CD14-positive monocyte (primary cell): Measurements from ENCODE around the gene CTXN3. TPM values are rescaled to one million over a fixed set of nuclear protein-coding genes. Genes with fewer than 3 reads are reported as not detected.

Source experiments
- DNase-seq, 3 donors: peaks; one replicate each; pipeline ENCODE4 v3.0.0-alpha.2; 2011 to 2022
- H2AFZ ChIP-seq: 2 replicates; pipeline ENCODE4 v1.6.0; 2012; ENCODE audit warnings: mild to moderate bottlenecking, low read depth, low read length, inconsistent platforms; ENCODE audit not compliant: insufficient read depth, poor library complexity, severe bottlenecking
- H3K27ac ChIP-seq, 2 donors: 1 replicate in 1 of 2; 2 replicates in 1 of 2; pipeline ENCODE4 v1.5.1; 2012 to 2013; ENCODE audit warnings: low read length in 2 of 2, control low read depth in 1 of 2, inconsistent platforms in 1 of 2, low read depth in 1 of 2, mild to moderate bottlenecking in 1 of 2
- H3K27me3 ChIP-seq, 2 donors: one replicate each; pipeline versions ENCODE4 v1.6.0 to v1.6.1; 2011 to 2013; ENCODE audit warnings: low read length in 2 of 2; ENCODE audit not compliant: control insufficient read depth in 2 of 2, insufficient read depth in 2 of 2
- H3K36me3 ChIP-seq, 2 donors: replicated peaks in 1 of 2; 1 replicate in 1 of 2; 2 replicates in 1 of 2; pipeline versions ENCODE4 v1.5.1 to v1.6.1; 2012 to 2013; ENCODE audit warnings: low read length in 2 of 2, control low read depth in 1 of 2, inconsistent platforms in 1 of 2, mild to moderate bottlenecking in 1 of 2; ENCODE audit not compliant: insufficient read depth in 2 of 2, control insufficient read depth in 1 of 2
- H3K4me1 ChIP-seq, 2 donors: 1 replicate in 1 of 2; 2 replicates in 1 of 2; pipeline versions ENCODE4 v1.5.1 to v1.6.1; 2012 to 2013; ENCODE audit warnings: low read length in 2 of 2, control low read depth in 1 of 2, inconsistent platforms in 1 of 2, mild to moderate bottlenecking in 1 of 2, moderate library complexity in 1 of 2; ENCODE audit not compliant: insufficient read depth in 2 of 2, control insufficient read depth in 1 of 2
- H3K4me2 ChIP-seq: replicated peaks from 2 replicates; pipeline ENCODE3; 2012; ENCODE audit warnings: low read length, moderate library complexity, mild to moderate bottlenecking; ENCODE audit not compliant: poor library complexity, severe bottlenecking; ENCODE audit errors: extremely low read depth
- H3K4me3 ChIP-seq, 3 experiments: fragments of 200-600 bp in 1 of 3; sonication (generic) in 1 of 3; replicated peaks in 1 of 3; 1 replicate in 2 of 3; 2 replicates in 1 of 3; pipeline ENCODE4 v1.5.1; 2011 to 2013; ENCODE audit warnings: low read length in 3 of 3, mild to moderate bottlenecking in 3 of 3, control low read depth in 2 of 3, low read depth in 2 of 3, inconsistent platforms in 1 of 3, moderate library complexity in 1 of 3
- H3K79me2 ChIP-seq: 2 replicates; pipeline ENCODE4 v1.6.0; 2012; ENCODE audit warnings: mild to moderate bottlenecking, control low read depth, inconsistent platforms, low read length, moderate library complexity; ENCODE audit not compliant: insufficient read depth
- H3K9ac ChIP-seq: 2 replicates; pipeline ENCODE4 v1.6.0; 2017; ENCODE audit warnings: low read length, mild to moderate bottlenecking; ENCODE audit not compliant: insufficient read depth, poor library complexity, severe bottlenecking
- H3K9me3 ChIP-seq, 2 donors: replicated peaks in 1 of 2; 1 replicate in 1 of 2; 2 replicates in 1 of 2; pipeline versions ENCODE4 v1.5.1 to v1.6.1; 2012 to 2013; ENCODE audit warnings: low read length in 2 of 2, control low read depth in 1 of 2; ENCODE audit not compliant: control insufficient read depth in 1 of 2, insufficient read depth in 1 of 2
- H4K20me1 ChIP-seq: 2 replicates; pipeline ENCODE4 v1.6.0; 2012; ENCODE audit warnings: mild to moderate bottlenecking, low read length, control low read depth, moderate library complexity; ENCODE audit not compliant: insufficient read depth
- H3K27ac Mint-ChIP-seq, 7 donors: one replicate each; pipeline ENCODE4 v1.8.0; 2020; ENCODE audit warnings: mild to moderate bottlenecking in 7 of 7, mixed read lengths in 7 of 7, moderate library complexity in 6 of 7, inconsistent platforms in 2 of 7
- H3K27me3 Mint-ChIP-seq, 3 donors: one replicate each; pipeline ENCODE4 v1.8.0; 2021 to 2022; ENCODE audit warnings: low read depth in 3 of 3, mild to moderate bottlenecking in 3 of 3, mixed read lengths in 3 of 3, moderate library complexity in 3 of 3, inconsistent platforms in 1 of 3
- H3K36me3 Mint-ChIP-seq, 2 donors: one replicate each; pipeline ENCODE4 v1.8.0; 2020; ENCODE audit warnings: mixed read lengths in 2 of 2, inconsistent platforms in 1 of 2, mild to moderate bottlenecking in 1 of 2
- H3K4me1 Mint-ChIP-seq: one replicate; pipeline ENCODE4 v1.8.0; 2020; ENCODE audit warnings: mild to moderate bottlenecking, mixed read lengths
- H3K4me3 Mint-ChIP-seq, 2 donors: one replicate each; pipeline ENCODE4 v1.8.0; 2020; ENCODE audit warnings: mild to moderate bottlenecking in 2 of 2, mixed read lengths in 2 of 2, moderate library complexity in 1 of 2
- H3K9me3 Mint-ChIP-seq, 7 donors: one replicate each; pipeline ENCODE4 v1.8.0; 2020 to 2022; ENCODE audit warnings: mixed read lengths in 7 of 7, mild to moderate bottlenecking in 6 of 7, moderate library complexity in 6 of 7, inconsistent platforms in 2 of 7
- WGBS: methylation state at CpG from one replicate; pipeline ENCODE4 v1.1.5; 2013; ENCODE audit warnings: missing lambda C conversion rate; ENCODE audit not compliant: insufficient coverage; 5-methylcytosine and 5-hydroxymethylcytosine counted together
- intact Hi-C, 2 donors: fragments of 100-400 bp; cut with micrococcal nuclease; formaldehyde crosslinking; loops; one replicate each; pipeline versions ENCODE4 v1.15.0 to v1.15.1; 2023
- polyA plus RNA-seq, 3 donors: library from polyadenylated mRNA; depleted of rRNA in 1 of 3; unstranded in 2 of 3; stranded (reverse) in 1 of 3; fragments of 300-500 nt in 2 of 3; fragments of >200 nt in 1 of 3; fragmentation: Illumina TruSeq in 2 of 3; gene quantifications; 1 replicate in 2 of 3; 2 replicates in 1 of 3; pipeline ENCODE4 v1.2.3, GENCODE V29; 2012 to 2021
- TF ChIP-seq, protein P1 (sequence below): fragments of 200-600 bp; IDR thresholded peaks from one replicate; pipeline ENCODE4 v1.8.0; 2022; ENCODE audit warnings: antibody characterized with exemption, mild to moderate bottlenecking

The CTXN3 gene
- polyA plus RNA-seq, 3 donors: not detected

DNA sequence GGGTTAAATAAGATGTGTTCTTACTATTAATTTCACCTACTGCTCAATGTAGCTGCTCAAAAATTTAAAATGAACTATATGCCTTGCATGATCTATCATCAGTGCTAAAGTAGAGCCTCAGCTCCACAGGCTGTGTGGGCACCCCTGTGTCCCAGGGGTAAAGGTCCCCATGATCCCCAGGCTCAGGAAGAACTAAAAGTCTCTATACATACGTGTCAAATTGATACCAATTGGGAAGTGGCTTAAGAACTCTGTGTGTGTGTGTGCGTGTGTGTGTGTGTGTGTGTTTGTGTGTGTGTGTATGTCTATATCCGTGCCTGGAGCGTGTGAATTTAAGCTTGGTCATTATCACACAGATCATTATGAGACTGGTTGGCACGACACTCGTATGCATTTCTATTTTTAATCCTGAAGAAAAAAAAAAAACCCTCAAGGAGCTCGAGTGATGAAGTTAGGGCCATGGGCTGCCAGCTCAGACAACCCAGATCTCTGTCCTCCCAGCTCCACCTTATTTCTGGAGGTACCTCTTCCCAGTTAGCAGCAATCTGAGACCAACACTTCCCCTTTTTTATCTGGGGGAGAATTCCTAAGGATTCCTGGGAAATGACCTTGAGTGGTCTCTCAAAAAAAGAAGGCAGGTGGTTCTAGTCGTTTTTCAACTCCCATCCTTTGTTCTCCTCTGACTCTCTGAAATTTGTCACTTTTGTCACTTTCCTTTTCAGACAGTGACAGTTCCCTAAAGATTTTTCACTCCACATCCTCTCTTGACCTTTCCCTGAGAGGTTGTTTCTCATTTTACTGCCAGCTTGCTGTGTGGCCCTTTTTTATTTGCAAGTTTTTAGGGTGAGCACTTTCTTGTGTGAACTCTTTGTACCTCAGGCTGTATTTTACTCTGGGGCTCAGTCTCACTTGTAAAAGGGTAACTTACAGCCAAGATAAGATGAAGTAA, 45.7 kb upstream of the CTXN3 start:
- Histone ChIP-seq H3K27ac (no peak overlapping the region), H3K79me2 (no peaks in the 10 kb centered on the region), H3K27me3 (no peaks in the 10 kb centered on the region), H3K4me2 (no peak overlapping the region), H3K36me3 (no peaks in the 10 kb centered on the region), H4K20me1 (no peaks in the 10 kb centered on the region), H3K9ac (no peak overlapping the region), H2AFZ (no peak overlapping the region), H3K4me1 (no peaks in the 10 kb centered on the region), H3K9me3 (no peaks in the 10 kb centered on the region), H3K4me3 (no peak overlapping the region)
- TF ChIP-seq, protein P1, sequence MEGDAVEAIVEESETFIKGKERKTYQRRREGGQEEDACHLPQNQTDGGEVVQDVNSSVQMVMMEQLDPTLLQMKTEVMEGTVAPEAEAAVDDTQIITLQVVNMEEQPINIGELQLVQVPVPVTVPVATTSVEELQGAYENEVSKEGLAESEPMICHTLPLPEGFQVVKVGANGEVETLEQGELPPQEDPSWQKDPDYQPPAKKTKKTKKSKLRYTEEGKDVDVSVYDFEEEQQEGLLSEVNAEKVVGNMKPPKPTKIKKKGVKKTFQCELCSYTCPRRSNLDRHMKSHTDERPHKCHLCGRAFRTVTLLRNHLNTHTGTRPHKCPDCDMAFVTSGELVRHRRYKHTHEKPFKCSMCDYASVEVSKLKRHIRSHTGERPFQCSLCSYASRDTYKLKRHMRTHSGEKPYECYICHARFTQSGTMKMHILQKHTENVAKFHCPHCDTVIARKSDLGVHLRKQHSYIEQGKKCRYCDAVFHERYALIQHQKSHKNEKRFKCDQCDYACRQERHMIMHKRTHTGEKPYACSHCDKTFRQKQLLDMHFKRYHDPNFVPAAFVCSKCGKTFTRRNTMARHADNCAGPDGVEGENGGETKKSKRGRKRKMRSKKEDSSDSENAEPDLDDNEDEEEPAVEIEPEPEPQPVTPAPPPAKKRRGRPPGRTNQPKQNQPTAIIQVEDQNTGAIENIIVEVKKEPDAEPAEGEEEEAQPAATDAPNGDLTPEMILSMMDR: no peak
- Mint-ChIP-seq H3K27me3 (peaks cover 0 to 3% (median 0%) of the 10 kb centered on the region in 3 donors), H3K27ac (no peak overlapping the region), H3K9me3 (peaks cover 0 to 3% (median 0%) of the 10 kb centered on the region in 7 donors), H3K36me3 (no peaks in the 10 kb centered on the region), H3K4me1 (peaks cover 3% of the 10 kb centered on the region), H3K4me3 (no peak overlapping the region)
- intact Hi-C loops: no loop called here
- WGBS: no CpG with 5 or more reads among the region's 8 CpGs
- no peak for DNase-seq

DNA sequence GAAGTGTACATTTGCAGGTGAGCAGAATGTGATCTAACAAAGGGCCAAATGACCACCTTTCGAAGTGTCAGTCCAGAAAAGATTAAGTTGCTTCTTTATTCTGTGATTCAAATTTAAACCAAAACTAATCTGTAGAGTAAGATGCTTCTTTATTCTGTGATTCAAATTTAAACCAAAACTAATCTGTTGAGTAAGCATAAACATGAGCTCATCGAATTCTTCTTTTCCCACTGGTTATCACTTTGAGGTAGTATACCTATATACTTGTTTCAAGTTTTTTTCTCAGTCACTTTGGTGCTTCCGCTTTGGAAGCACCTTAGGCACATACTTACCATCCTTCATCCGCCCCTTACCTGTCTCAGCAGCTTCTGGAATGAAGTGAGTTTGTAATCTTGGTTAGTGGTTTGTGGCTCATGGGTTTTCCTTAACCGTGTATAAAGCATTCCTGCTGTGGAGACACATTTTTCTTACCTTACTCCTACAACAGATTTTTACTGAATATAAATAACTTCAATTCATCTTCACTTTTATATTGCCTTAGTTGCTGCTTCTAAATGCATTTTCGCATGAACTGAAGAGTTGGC, 40.7 kb upstream of the CTXN3 start:
- H3K4me3 Mint-ChIP-seq: no peak overlapping the region
- Histone ChIP-seq H3K36me3 (no peaks in the 10 kb centered on the region), H3K79me2 (no peaks in the 10 kb centered on the region), H2AFZ (no peak overlapping the region), H3K4me1 (no peaks in the 10 kb centered on the region), H3K4me2 (no peak overlapping the region), H3K4me3 (no peak overlapping the region), H3K27me3 (no peaks in the 10 kb centered on the region), H4K20me1 (no peaks in the 10 kb centered on the region), H3K9me3 (no peaks in the 10 kb centered on the region), H3K27ac (no peak overlapping the region), H3K9ac (no peak overlapping the region)
- intact Hi-C loops: no loop called here
- H3K27ac Mint-ChIP-seq: no peak overlapping the region
- no CpG with 5 or more reads among the region's 6 CpGs for WGBS
- peaks cover 3% of the 10 kb centered on the region for H3K4me1 Mint-ChIP-seq
- no peak for DNase-seq
- no peaks in the 10 kb centered on the region for H3K36me3 Mint-ChIP-seq
- no peaks in the 10 kb centered on the region for H3K9me3 Mint-ChIP-seq
- peaks cover 0 to 1% (median 0%) of the 10 kb centered on the region in 3 donors for H3K27me3 Mint-ChIP-seq
- TF ChIP-seq, protein P1: no peak
